Activated T-cell treated with anti-CD3 and anti-CD28 coated beads, Interleukin-2, amount 50 U/mL, for 4 hours (primary cell): ENCODE data around the gene CENPH. TPM values are rescaled to one million over a fixed set of nuclear protein-coding genes. Genes with fewer than 3 reads are reported as not detected.
"Not testable (repeated sequence)": the region's sequence is repeated elsewhere in the genome, so short reads cannot be mapped to it uniquely, and the experiment has no call there.

Source experiments
- ATAC-seq, 2 donors: fragments of 200-7000 bp; cut with Tn5 transposase; one replicate each; pipeline ENCODE4 v1.10.0; 2021
- DNase-seq: peaks from one replicate; pipeline ENCODE4 v3.0.0-alpha.2; 2020
- H3K27me3 Mint-ChIP-seq: one replicate; pipeline ENCODE4 v1.8.0; 2021; ENCODE audit warnings: low read depth, mixed read lengths
- H3K36me3 Mint-ChIP-seq: one replicate; pipeline ENCODE4 v1.8.0; 2022; ENCODE audit warnings: mixed read lengths; ENCODE audit not compliant: insufficient read depth
- H3K4me1 Mint-ChIP-seq: one replicate; pipeline ENCODE4 v1.8.0; 2021; ENCODE audit warnings: low read depth, mixed read lengths
- H3K4me3 Mint-ChIP-seq: one replicate; pipeline ENCODE4 v1.8.0; 2021; ENCODE audit warnings: mild to moderate bottlenecking, moderate library complexity, mixed read lengths
- H3K9me3 Mint-ChIP-seq: one replicate; pipeline ENCODE4 v1.8.0; 2021; ENCODE audit warnings: mixed read lengths
- total RNA-seq, 3 donors: library from RNA; stranded (reverse); gene quantifications; one replicate each; pipeline ENCODE4 v1.2.1, GENCODE V29; 2021

Gene CENPH
- total RNA-seq, 3 donors from 2014 or later: 36.1 to 44.2 (median 41.6) TPM

DNA sequence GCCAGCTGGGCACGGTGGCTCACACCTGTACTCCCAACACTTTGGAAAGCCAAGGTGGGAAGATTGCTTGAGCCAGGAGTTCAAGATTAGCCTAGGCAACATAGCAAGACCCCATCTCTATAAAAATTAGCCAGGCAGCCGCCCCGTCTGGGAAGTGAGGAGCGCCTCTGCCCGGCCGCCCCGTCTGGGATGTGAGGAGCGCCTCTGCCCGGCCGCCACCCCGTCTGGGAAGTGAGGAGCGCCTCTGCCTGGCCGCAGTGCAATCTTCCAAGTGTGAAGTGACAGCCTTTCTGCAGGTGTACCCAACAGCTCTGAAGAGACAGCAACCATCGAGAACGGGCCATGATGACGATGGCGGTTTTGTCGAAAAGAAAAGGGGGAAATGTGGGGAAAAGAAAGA, 31.0 kb downstream of the CENPH start:
- H3K9me3 Mint-ChIP-seq, H3K36me3 Mint-ChIP-seq, DNase-seq, ATAC-seq, H3K4me3 Mint-ChIP-seq, H3K27me3 Mint-ChIP-seq: not testable (repeated sequence)
- H3K4me1 Mint-ChIP-seq: peaks cover 14% of the 10 kb centered on the region

GRCh38 chr5:69220833-69221232, 31.4 kb downstream of the CENPH start:
- not testable (repeated sequence) for H3K4me3 Mint-ChIP-seq, ATAC-seq, H3K36me3 Mint-ChIP-seq, DNase-seq, H3K27me3 Mint-ChIP-seq, H3K9me3 Mint-ChIP-seq
- H3K4me1 Mint-ChIP-seq: peaks cover 14% of the 10 kb centered on the region

GRCh38 chr5:69224520-69224919, 35.1 kb downstream of the CENPH start:
- no peaks in the 10 kb centered on the region for H3K4me1 Mint-ChIP-seq
- peaks cover 7% of the 10 kb centered on the region for H3K36me3 Mint-ChIP-seq
- ATAC-seq (no peak), DNase-seq (no peak)
- H3K9me3 Mint-ChIP-seq: no peaks in the 10 kb centered on the region
- H3K27me3 Mint-ChIP-seq: no peaks in the 10 kb centered on the region
- H3K4me3 Mint-ChIP-seq: no peak overlapping the region

DNA sequence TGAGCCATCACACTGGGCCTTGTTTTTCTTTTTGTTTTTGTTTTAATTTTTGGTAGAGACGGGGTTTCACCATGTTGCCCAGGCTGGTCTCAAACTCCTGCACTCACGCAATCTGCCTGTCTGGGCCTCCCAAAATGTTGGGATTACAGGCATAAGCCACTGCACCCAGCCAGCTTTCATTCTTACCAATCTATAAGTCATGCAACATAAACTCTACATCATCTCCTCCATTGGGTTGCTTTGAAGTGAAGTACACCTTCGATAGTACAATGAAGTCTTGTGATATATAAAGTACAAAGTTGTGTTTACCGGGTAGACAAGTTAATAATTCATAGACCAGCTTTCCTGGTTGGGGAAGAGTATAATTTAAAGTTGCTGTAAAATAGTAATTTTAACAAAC, 36.5 kb downstream of the CENPH start:
- H3K4me1 Mint-ChIP-seq: no peaks in the 10 kb centered on the region
- ATAC-seq (no peak), DNase-seq (no peak)
- H3K4me3 Mint-ChIP-seq: no peak overlapping the region
- no peaks in the 10 kb centered on the region for H3K27me3 Mint-ChIP-seq
- peaks cover 9% of the 10 kb centered on the region for H3K36me3 Mint-ChIP-seq
- H3K9me3 Mint-ChIP-seq: no peaks in the 10 kb centered on the region

DNA sequence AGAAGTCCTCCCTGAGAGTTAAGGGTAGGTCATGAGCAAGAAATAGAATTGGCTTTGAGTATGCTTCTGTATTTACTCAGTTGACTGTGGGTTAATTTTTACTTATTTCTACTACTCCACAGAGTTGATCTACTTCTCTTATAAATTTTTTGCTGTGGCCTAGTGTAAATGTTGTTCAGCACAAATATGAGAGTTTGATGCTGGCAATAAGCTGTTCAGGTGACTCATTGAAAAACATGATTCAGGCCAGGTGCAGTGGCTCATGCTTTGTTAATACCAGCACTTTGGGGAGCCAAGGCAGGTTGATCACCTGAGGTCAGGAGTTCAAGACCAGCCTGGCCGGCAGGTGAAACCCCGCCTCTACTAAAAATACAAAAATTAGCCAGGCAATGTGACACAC, 40.8 kb downstream of the CENPH start:
- peaks cover 6% of the 10 kb centered on the region for H3K36me3 Mint-ChIP-seq
- no peak for ATAC-seq
- no peaks in the 10 kb centered on the region for H3K9me3 Mint-ChIP-seq
- DNase-seq: no peak
- H3K27me3 Mint-ChIP-seq: no peaks in the 10 kb centered on the region
- peaks cover 5% of the 10 kb centered on the region for H3K4me1 Mint-ChIP-seq
- H3K4me3 Mint-ChIP-seq: no peak overlapping the region

GRCh38 chr5:69231281-69231680, 41.9 kb downstream of the CENPH start:
- H3K36me3 Mint-ChIP-seq: peaks cover 2% of the 10 kb centered on the region
- no peaks in the 10 kb centered on the region for H3K9me3 Mint-ChIP-seq
- peaks cover 12% of the 10 kb centered on the region for H3K4me1 Mint-ChIP-seq
- no peak overlapping the region for H3K4me3 Mint-ChIP-seq
- no peaks in the 10 kb centered on the region for H3K27me3 Mint-ChIP-seq
- ATAC-seq (no peak), DNase-seq (no peak)

- peaks cover 15% of the 10 kb centered on the region for H3K4me1 Mint-ChIP-seq
- H3K4me3 Mint-ChIP-seq: no peak overlapping the region
- H3K9me3 Mint-ChIP-seq: no peaks in the 10 kb centered on the region
- no peaks in the 10 kb centered on the region for H3K27me3 Mint-ChIP-seq
- ATAC-seq (no peak), DNase-seq (no peak)
- peaks cover 2% of the 10 kb centered on the region for H3K36me3 Mint-ChIP-seq
Observed at GRCh38 chr5:69231851-69232250, 42.5 kb downstream of the CENPH start.

DNA sequence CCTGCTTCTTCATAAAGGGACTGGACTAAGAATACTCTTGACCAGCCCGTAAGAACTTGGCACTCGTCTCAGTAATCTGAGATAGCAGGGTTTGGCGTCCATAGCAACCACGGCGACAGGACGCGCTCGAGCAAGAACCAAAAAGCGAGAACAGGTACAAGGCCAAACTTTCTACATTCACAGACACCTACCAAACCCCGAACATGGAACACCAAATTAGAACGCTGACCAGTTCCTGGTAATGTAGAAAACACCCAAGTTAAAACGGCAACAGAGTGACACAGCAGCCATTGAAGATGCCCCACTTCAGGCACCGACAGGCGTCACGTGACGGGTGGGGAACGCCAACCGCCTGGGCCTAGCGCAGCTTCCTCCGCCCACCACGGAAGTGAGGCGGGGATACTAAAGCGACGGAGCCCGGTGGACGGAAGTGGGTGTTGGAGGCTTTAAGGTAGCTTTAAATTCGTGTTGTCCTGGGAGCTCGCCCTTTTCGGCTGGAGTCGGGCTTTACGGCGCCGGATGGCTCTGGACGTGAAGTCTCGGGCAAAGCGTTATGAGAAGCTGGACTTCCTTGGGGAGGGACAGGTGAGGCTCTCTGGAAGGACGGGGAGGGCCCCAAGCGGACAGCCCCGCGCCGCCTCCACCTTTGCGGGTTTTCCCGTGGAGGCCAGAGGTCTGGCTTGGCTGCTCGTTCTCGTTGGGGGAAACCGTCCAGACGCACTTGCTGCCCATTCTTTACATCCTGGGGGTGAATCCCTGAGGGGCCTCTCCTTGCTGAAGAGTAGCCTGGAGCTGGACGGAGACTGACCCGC, 45.3 kb downstream of the CENPH start, which contains the start of gene CDK7:
CDK7 (plus strand) TSS at position 430 of the 812 bp plus-strand sequence; CDS start at position 520, 90 bp downstream.
- no peaks in the 10 kb centered on the region for H3K9me3 Mint-ChIP-seq
- peak; percentile 85 for DNase-seq
- ATAC-seq: peak; percentile 100
- peak within 1 kb of the TSS; percentile 97 for H3K4me3 Mint-ChIP-seq
- H3K27me3 Mint-ChIP-seq: no peaks in the 10 kb centered on the region
- peaks cover 37% of the 10 kb centered on the region for H3K4me1 Mint-ChIP-seq
- H3K36me3 Mint-ChIP-seq: peaks cover 14% of the 10 kb centered on the region

GRCh38 chr5:69236733-69237132, 47.4 kb downstream of the CENPH start:
- Mint-ChIP-seq H3K36me3 (peaks cover 26% of the 10 kb centered on the region), H3K4me3 (peak overlapping the region; percentile 71), H3K4me1 (peaks cover 46% of the 10 kb centered on the region)
- DNase-seq, ATAC-seq, H3K27me3 Mint-ChIP-seq, H3K9me3 Mint-ChIP-seq: not testable (repeated sequence)

GRCh38 chr5:69237877-69238276, 48.5 kb downstream of the CENPH start:
- Mint-ChIP-seq H3K4me3 (peak overlapping the region; percentile 23), H3K4me1 (peaks cover 50% of the 10 kb centered on the region), H3K9me3 (no peaks in the 10 kb centered on the region), H3K27me3 (no peaks in the 10 kb centered on the region), H3K36me3 (peaks cover 31% of the 10 kb centered on the region)
- ATAC-seq: no peak
- DNase-seq: no peak

DNA sequence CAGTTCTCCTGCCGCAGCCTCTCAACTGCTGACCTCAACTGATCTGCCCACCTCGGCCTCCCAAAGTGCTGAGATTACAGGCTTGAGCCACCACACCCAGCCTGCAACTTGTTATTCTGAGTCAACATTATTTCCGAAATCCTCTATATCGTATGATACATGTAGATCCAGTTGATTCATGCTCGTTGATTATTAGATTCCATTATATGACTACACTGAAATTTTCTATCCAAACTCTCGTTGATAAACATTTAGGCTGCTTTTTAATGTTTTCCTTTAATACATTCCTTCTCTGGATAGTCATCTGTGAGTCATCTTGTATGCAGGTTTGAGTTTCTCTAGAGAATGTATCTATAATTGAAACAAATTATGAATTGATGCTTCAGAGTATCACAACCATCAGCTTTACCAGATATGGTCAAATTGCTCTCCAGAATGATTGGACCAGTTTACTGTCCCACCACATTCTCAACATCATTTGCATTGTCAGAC, 49.4 kb downstream of the CENPH start:
- Mint-ChIP-seq H3K9me3 (no peaks in the 10 kb centered on the region), H3K4me3 (no peak overlapping the region), H3K4me1 (peaks cover 54% of the 10 kb centered on the region), H3K27me3 (no peaks in the 10 kb centered on the region), H3K36me3 (peaks cover 37% of the 10 kb centered on the region)
- ATAC-seq (no peak), DNase-seq (no peak)

DNA sequence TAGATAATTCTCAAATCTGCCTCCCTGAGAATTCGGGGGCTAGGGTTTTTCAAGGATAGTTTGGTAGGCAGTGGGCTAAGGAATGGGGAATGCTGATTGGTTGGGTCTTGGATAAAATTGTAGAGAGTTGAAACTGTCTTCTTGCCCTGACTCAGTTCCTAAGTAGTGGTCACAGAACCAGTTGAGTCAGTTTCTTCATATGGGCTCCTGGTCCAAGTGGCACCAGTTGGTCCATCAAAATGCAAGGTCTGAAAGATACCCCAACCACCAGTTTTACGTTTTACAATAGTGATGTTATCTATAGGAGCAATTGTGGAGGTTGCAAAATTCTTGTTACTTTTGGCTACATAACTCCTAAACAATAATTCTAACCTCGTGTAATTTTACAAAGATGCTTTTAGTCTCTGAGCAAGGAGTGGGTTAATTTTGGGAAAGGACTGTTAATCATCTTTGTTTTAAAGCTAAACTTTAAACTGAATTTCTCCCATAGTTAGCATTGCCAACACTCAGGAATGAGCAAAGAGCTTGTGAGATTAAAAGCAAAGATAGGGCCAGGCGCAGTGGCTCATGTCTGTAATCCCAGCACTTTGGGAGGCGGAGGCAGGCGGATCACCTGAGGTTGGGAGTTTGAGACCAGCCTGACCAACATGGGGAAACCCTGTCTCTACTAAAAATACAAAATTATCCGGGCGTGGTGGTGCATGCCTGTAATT, 53.0 kb downstream of the CENPH start:
- no peak for DNase-seq
- ATAC-seq: no peak
- Mint-ChIP-seq H3K9me3 (peaks cover 3% of the 10 kb centered on the region), H3K4me3 (no peak overlapping the region), H3K27me3 (no peaks in the 10 kb centered on the region), H3K4me1 (peaks cover 47% of the 10 kb centered on the region), H3K36me3 (peaks cover 42% of the 10 kb centered on the region)

DNA sequence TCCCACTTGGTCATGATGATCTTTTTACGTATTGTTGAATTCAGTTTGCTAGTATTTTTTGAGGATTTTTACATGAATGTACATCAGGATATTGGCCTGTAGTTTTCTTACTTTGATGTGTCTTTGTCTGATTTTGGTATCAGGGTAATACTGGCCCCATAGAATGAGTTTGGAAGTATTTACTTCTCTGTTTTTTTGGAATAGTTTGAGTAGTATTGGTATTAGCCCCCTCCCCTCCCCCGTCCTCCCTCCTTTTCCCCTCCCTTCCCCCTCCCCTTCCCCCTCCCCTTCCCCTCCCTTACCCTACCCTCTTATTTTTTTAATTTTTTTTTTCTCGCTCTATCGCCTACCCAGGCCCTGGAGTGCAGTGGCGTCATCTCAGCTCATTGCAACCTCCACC, 55.6 kb downstream of the CENPH start:
- H3K4me3 Mint-ChIP-seq: no peak overlapping the region
- ATAC-seq: no peak
- peaks cover 42% of the 10 kb centered on the region for H3K36me3 Mint-ChIP-seq
- H3K4me1 Mint-ChIP-seq: peaks cover 31% of the 10 kb centered on the region
- no peak for DNase-seq
- H3K27me3 Mint-ChIP-seq: no peaks in the 10 kb centered on the region
- H3K9me3 Mint-ChIP-seq: peaks cover 9% of the 10 kb centered on the region

DNA sequence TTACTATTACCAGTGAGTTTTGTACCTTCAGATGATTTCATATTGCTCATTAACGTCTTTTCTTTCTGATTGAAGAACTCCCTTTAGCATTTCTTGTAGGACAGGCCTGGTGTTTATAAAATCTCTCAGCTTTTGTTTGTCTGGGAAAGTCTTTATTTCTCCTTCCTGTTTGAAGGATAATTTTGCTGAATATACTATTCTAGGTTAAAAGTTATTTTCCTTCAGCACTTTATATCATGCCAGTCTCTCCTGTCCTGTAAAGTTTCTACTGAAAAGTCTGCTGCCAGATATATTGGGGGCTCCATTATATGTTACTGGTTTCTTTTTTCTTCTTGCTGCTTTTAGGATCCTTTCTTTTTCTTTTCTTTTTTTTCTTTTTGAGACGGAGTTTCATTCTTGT, 58.6 kb downstream of the CENPH start:
- H3K27me3 Mint-ChIP-seq: no peaks in the 10 kb centered on the region
- no peak overlapping the region for H3K4me3 Mint-ChIP-seq
- peaks cover 9% of the 10 kb centered on the region for H3K9me3 Mint-ChIP-seq
- peaks cover 26% of the 10 kb centered on the region for H3K36me3 Mint-ChIP-seq
- ATAC-seq (no peak), DNase-seq (no peak)
- H3K4me1 Mint-ChIP-seq: peaks cover 18% of the 10 kb centered on the region

DNA sequence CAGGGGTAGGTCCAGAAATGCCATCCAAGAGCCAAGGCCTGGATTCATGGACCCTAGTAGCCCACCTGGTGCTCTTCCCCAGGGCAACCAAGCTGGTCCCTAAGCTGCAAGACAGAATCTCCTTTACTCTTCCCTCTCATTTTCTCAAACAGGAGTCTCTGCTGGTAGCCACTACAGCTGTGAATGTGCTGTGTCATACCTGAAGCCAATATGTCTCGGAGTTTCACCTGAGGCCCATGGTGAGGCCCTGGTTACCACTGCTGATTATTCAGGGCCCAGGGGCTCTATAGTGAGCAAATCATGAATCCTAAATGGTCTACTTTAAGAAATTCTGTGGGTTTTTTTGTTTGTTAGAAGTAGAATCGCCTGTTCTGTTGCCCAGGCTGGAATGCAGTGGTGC, 61.2 kb downstream of the CENPH start:
- H3K9me3 Mint-ChIP-seq: peaks cover 9% of the 10 kb centered on the region
- DNase-seq: no peak
- ATAC-seq: no peak
- no peaks in the 10 kb centered on the region for H3K27me3 Mint-ChIP-seq
- H3K4me1 Mint-ChIP-seq: peaks cover 12% of the 10 kb centered on the region
- no peak overlapping the region for H3K4me3 Mint-ChIP-seq
- peaks cover 25% of the 10 kb centered on the region for H3K36me3 Mint-ChIP-seq
